Measurements from ENCODE around the gene ABLIM2.

The ABLIM2 gene

GRCh38 chr4:8085491-8086117, 73.0 kb downstream of the ABLIM2 start:
- H3K36me3 ChIP-seq (ENCODE audit: control insufficient read depth, insufficient read depth, low read length): no peaks in the 10 kb centered on the region
- no peak for TF ChIP-seq CTCF (IDR thresholded peaks at IDR 0.05; ENCODE audit: insufficient read depth, low read length, poor library complexity, severe bottlenecking)
- DNase-seq (ENCODE audit: extremely low read depth, insufficient read length): no peak
- H3K4me3 ChIP-seq (replicated peaks; ENCODE audit: low read depth, low read length): no peak overlapping the region
- no peaks in the 10 kb centered on the region for H3K27me3 ChIP-seq (replicated peaks; ENCODE audit: control insufficient read depth, insufficient read depth, low read length)

DNA sequence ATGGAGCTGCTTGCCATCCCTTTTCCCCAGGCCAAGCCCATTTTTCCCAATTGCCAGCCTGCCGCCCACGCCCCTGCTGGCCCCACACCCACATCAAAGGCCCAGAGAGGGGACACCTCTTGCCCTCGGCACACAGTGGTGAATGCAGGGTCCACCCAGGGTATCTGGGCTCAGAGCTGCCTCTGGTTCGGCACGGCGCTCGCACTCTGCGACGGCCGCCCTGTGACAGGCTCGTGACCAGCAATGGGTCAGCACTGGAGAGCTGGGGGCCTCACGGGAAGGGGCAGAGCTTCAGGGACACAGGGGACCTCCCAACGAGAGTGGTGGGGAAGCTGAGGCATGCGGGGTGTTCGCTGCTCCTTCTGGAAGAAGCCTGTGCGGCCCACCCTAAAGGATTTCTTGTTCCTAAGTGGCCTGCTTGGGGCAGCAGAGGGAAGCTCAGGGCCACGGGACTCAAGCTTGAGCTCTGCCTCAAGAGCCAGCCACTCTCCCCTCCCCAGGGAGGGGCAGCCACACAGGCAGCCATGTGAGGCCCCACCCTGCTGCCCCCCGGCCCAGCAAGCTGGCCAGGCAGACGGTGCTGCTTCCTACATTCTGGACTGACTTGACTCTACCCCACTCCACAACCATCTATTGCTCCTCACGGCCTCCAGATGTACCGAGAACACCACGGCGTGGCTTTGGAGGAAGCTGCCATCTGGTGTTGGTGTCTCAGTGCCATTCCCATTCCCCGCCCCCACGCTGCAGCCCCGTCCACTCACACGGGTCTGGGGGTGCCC, 73.7 kb downstream of the ABLIM2 start:
- no peak for DNase-seq (ENCODE audit: extremely low read depth, insufficient read length)
- H3K36me3 ChIP-seq (ENCODE audit: control insufficient read depth, insufficient read depth, low read length): no peaks in the 10 kb centered on the region
- no peaks in the 10 kb centered on the region for H3K27me3 ChIP-seq (replicated peaks; ENCODE audit: control insufficient read depth, insufficient read depth, low read length)
- no peak for TF ChIP-seq CTCF (IDR thresholded peaks at IDR 0.05; ENCODE audit: insufficient read depth, low read length, poor library complexity, severe bottlenecking)
- H3K4me3 ChIP-seq (replicated peaks; ENCODE audit: low read depth, low read length): no peak overlapping the region

- TF ChIP-seq CTCF (IDR thresholded peaks at IDR 0.05; ENCODE audit: insufficient read depth, low read length, poor library complexity, severe bottlenecking): no peak
- H3K4me3 ChIP-seq (replicated peaks; ENCODE audit: low read depth, low read length): no peak overlapping the region
- DNase-seq (ENCODE audit: extremely low read depth, insufficient read length): no peak
- no peaks in the 10 kb centered on the region for H3K36me3 ChIP-seq (ENCODE audit: control insufficient read depth, insufficient read depth, low read length)
- H3K27me3 ChIP-seq (replicated peaks; ENCODE audit: control insufficient read depth, insufficient read depth, low read length): no peaks in the 10 kb centered on the region
Measured at GRCh38 chr4:8084031-8084660, 74.5 kb downstream of the ABLIM2 start.

DNA sequence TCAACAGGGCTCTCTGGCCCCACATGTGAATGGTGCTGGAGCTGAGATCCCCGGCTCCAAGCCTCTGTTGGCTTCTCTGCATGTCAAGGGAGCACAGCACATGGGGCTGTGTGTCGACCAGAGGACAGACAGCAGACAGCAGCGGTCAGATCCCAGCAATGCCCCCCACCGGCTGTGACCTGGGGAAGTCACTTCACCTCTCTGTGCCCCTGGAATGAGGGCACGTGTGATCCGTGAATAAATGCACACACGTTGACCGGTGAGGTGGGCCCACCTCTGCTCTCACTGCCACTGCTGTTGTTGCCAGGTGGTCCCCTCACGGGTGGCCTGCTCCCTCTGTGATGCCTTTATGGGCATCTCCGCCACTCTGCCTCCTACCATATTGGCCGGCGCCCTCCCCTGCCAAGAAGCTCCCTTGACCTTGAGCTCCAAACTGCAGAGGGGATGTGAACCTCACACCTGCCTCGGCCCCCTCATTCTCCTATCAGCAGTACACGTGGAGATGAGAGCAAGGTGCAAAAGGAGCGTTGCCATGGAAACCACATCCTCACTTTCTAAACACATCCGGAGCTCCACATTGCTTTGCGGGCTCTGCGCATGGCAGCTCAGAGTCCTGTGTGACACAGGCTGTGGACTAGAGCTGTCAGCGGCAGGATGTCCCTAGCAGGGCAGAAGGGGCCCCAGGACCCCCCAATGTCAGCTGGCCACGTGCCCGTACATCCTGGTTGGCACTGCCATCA, 75.4 kb downstream of the ABLIM2 start:
- H3K36me3 ChIP-seq (ENCODE audit: control insufficient read depth, insufficient read depth, low read length): no peaks in the 10 kb centered on the region
- no peaks in the 10 kb centered on the region for H3K27me3 ChIP-seq (replicated peaks; ENCODE audit: control insufficient read depth, insufficient read depth, low read length)
- no peak overlapping the region for H3K4me3 ChIP-seq (replicated peaks; ENCODE audit: low read depth, low read length)
- TF ChIP-seq CTCF (IDR thresholded peaks at IDR 0.05; ENCODE audit: insufficient read depth, low read length, poor library complexity, severe bottlenecking): no peak
- no peak for DNase-seq (ENCODE audit: extremely low read depth, insufficient read length)

- H3K36me3 ChIP-seq (ENCODE audit: control insufficient read depth, insufficient read depth, low read length): no peaks in the 10 kb centered on the region
- DNase-seq (ENCODE audit: extremely low read depth, insufficient read length): no peak
- H3K27me3 ChIP-seq (replicated peaks; ENCODE audit: control insufficient read depth, insufficient read depth, low read length): no peaks in the 10 kb centered on the region
- TF ChIP-seq CTCF (IDR thresholded peaks at IDR 0.05; ENCODE audit: insufficient read depth, low read length, poor library complexity, severe bottlenecking): no peak
- no peak overlapping the region for H3K4me3 ChIP-seq (replicated peaks; ENCODE audit: low read depth, low read length)
Measured at GRCh38 chr4:8082517-8083055, 76.0 kb downstream of the ABLIM2 start.

Measured in GM06990 (cell line).